RPMI8226 (cell line): ENCODE data around the gene RNF212B.

Experiments used
- DNase-seq: peaks from one replicate; pipeline ENCODE4 v3.0.0-alpha.2; 2015

Gene RNF212B

DNA sequence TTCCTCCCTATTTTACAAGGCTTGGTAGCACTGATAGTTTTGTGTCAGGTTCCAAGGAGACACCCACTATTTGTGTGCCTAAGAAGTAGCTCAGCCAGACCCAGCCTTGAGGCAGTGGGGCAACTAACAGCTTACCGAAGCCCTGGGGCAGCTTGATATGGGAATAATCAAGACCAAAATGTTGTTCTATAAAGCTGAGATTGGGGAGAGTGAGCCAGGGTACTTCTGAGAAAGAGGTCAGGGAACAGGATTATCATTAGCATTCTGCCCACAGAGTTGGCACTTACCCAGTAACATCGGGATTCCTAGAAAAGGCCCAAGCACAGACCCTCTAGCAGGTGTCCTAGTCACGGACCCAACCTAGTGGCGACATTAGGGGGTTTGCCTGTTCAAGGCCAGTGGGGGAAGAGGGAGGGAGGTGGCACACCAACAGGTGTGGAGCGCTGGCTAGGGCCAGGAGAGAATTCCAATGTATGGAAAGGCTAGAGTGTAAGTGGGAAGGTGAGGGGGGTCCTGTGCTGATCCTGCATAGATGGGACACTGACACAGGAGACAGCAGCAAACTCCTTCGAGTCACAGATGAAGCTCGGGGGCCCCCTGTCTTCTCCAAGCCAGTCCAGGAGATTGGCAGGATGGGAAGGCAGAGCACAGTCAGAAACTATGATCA, 60.0 kb downstream of the RNF212B start:
- no peak for DNase-seq

DNA sequence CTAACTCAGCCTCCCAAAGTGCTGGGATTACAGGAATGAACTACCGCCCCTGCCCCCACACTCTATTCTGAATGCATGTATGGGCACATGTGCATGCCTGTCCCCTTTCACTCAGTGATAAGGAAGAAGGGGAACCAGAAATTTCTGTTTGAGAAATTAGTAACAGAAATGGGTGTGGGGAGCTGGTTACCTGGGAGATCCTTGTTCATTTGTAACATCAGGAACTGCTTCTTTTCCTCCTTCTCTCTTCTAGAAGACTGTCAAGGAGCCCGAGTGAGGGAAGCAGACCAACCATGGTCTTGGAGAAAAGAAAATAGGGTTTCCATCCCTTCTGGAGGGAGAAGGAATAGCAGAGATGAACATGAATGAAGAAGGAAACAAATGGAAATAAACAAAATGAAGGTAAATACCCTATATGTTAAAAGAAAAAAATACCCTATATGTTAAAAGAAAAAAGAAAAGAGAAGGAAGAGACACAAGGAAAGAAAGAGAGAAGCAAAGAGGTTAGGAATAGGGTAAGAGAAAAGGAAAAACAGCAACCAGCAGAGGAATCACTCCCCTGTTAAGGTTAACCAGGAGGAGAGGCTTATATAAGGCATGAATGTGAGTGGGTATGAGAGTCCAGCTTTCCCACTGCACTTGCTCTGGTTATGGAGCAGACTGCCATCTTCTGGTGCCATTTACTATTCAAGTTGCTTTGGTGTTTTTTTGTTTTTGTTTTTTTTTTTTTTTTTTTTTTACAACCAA, 61.6 kb downstream of the RNF212B start:
- peak; percentile 29 for DNase-seq

DNA sequence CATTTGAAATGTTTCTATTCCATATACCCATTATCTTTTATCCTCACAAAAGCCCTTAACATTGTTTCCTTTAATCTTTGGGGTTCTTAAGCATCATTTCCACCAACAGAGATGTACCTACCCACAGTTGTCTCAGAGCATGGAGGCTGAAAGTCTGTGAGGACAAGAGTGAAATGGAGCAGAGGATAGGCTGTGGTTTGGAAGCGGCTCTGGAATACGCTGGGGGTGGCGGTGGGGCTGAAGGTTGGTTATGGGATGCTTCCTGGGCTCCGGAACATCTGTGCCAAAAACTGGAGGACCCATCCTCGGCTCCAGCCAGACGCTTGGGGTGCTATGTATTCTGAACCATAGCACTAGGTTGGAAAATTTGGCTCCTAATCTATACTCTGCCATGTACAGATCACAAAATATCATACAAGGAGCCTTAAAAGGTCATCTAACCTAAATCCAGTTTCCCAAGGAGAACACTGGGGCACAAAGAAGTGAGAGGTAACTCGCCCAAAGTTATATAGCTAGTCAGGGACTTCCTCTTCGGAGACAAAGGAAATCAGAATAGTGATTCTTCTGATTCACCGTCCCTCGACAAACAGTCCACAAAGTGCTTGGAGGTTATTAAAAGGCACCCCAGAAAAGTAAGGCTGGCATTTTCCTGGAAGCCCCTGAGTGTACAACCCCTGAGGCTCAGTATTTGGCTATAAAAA, 62.4 kb downstream of the RNF212B start:
- DNase-seq: no peak

DNA sequence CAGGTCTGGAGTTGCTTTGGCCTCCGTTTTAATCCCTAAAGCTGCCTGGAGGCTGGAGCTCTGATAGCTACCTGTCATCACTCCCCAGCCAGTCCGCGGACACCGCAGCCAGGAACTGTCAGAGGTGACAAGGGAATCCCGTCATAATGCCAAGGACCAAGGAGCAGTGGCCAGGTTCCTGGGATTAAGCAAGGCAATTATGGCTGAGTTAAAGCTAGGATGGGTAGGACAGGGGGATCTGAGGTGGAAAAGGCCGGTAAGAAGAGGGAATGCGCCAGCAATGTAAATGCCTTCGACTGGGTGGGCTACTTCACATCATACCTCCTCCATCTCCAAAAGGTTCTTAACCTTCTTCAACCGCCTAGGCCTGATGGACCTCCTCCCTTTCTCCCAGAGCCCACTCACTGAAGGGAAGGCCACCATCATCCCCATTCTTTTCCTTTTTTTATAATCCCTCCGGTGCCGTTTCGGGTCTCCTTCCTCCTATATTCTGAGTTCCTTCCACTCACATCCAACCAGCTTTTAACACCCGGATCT, 63.0 kb downstream of the RNF212B start:
- DNase-seq: peak; percentile 8

DNA sequence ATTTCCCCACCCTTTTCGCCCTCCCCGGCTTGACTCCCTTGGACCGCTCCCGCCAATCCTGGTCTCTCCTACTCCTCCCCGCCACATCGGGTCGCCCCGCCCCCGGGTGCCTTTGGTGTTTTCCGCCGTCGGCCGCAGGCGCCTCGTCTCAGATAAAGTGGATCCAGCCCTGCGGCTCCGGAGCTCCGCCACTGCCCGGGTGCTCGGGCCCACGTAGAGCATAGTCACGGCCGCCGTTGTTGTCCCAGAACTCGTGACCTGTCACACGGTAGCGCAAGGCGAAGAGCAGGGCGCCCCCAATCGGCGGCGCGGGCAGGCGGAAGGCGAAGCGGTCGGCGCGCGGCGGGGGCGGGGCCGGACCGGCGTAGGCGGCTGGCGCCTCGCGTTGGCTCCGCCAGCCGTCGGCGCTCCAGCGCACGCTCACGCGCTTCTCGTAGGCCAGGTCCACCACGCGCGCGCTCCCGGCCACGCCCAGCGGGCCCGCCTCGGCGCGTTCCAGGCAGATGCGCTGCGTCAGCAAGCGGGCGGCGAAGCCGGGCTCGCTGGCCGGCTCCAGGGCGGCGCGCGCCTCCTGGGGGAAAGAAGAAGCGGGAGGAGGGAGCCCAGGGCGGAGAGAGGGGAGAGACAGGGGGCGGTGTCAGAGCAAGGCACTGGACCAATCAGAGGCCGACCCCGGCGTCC, 63.7 kb downstream of the RNF212B start:
- peak; percentile 97 for DNase-seq

DNA sequence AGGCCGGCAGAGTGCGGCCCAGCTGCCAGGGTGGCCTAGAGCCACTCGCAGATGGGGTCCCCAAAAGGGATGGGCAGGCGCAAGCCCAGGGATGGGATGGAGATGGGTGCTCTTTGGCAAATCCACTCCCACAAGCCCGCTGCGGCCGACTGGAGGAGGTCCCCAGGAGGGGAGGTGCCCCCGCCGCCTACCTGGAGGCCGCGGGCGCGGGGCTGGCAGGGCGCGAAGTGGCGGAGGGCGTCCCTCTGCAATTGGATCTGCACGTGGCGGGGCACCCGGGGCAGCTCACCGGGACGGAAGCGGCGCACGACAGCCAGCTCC, 64.2 kb downstream of the RNF212B start:
- DNase-seq: no peak

DNA sequence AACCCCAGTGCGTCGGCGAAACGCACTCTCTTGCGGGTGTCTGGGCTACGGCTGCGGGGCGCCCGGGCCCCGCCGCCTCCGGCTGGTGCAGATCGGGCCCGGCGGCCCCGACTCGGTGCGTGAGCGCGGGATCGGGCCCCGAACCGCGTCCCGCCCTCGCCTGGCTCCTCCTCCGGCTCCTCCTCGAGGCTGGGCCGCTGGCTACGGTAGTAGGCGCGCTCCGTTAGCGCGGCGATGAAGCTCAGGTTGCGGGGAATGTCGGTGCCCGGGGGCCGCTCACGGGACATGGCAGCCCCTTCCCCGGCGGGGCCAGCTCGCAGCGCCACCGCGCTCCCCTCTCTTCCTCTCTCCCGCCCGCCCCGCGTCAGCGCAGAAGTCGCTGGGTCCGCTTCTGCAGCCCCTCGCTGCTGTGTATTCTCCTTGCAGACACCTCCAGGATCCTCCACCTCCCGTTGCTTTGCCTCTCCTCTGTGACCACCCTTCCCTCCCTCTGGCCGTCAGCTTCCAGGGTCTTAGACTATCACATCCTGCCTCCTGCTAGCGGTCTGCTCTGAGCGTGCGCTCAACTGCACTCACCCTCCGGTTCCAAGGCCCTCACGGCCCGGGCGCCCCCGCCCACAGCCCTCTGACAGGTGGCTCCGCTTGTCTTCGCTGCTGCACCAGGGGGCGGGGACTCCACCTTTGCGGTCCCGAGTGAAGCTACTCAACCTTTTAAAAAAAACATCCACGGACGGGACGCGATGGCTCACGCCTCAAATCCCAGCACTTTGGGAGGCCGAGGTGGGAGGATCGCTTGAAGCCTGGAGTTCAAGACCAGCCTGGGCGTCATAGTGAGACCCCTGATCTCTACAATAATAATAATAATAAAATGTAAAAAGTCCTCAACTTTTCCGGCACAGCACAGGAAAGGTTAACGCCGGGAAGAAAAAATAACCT, 64.8 kb downstream of the RNF212B start, which contains the start of gene PPP1R3E:
PPP1R3E (minus strand) TSS at position 570 of the 936 bp plus-strand sequence; CDS start at position 287, 283 bp downstream.
- peak; percentile 88 for DNase-seq

DNA sequence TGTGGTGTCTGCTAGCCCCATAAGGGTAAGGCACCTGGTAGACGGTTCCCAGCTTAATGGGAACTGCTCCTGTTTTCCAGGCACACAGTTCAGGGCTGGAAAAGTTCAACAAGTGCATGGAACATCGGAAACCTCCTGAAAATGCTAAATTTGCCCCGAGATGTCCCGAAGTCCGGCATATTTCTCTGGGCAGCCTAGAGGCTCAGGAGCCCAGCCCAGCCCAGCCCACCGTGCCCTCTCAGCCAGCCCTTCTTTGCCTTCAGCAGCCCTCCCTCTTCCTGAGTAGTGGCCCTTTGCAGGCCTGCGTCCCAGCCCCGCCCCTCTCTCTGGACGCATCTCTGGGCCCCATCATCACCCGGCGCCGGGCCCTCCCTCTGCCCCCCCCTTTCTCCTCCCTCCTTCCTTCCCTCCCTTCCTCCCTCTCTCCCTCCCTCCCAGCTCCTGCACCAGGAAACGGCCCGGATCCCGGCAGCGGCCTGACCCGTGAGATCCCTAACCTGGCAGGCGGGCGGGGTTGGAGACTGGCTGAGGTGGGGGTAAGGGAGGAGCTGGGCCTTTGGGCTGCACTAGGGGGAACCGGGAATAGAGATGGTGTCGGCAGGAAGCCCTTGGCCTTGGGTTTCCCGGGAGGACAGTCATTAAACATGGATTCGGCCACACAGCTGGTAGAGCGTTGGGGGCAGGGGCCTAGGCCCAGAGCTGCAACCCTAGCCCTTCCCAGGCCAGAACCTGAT, 68.8 kb downstream of the RNF212B start, which contains the start of gene BCL2L2:
BCL2L2 (plus strand) TSS at position 422 of the 734 bp plus-strand sequence. CDS start 935 bp downstream, outside the sequence.
- DNase-seq: peak; percentile 67

DNA sequence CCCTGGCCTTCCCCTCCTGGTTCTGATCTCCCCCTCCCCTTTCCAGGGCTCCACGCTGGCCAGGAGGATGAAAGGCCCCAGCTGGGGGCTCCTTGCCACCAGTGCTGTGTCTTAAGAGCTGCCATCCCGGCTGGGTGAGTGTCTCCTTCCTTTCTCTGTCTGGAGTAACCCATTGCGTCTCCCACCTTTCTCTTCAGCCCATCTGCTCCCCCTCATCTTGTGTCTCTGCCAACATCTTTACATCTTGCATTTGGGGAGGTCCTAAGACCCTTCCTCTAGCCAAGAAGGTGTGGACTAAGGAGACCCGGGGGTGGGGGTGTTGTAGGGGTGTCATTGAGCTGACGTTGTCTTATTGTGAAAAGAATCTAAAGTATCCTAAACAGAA, 69.4 kb downstream of the RNF212B start:
- DNase-seq: no peak

DNA sequence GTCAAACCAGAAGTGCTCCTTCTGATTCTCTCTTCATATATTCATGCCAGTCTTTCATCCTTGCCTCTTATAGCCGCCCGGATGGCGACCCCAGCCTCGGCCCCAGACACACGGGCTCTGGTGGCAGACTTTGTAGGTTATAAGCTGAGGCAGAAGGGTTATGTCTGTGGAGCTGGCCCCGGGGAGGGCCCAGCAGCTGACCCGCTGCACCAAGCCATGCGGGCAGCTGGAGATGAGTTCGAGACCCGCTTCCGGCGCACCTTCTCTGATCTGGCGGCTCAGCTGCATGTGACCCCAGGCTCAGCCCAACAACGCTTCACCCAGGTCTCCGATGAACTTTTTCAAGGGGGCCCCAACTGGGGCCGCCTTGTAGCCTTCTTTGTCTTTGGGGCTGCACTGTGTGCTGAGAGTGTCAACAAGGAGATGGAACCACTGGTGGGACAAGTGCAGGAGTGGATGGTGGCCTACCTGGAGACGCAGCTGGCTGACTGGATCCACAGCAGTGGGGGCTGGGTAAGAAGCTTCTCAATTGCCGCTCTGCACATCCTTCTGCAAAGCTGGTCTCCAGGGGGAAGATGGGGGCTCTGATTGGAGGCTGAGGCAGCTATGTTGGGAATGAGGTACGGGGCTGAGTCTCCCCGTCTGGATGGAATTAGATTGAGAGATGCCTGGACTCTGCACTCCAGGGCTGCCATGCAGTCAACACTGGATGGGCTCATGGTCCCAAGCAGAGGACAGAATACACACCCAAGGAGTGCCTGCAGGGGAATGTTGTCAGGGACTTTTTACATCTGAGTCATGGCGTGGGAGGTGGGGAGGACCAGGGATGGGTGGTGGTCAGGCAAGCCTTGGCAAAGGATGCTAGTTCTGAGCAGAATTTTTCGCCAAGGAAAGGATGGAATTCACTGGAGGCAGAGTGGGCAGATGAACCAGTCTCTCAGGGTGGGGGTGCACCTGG, 70.2 kb downstream of the RNF212B start:
- DNase-seq: no peak

DNA sequence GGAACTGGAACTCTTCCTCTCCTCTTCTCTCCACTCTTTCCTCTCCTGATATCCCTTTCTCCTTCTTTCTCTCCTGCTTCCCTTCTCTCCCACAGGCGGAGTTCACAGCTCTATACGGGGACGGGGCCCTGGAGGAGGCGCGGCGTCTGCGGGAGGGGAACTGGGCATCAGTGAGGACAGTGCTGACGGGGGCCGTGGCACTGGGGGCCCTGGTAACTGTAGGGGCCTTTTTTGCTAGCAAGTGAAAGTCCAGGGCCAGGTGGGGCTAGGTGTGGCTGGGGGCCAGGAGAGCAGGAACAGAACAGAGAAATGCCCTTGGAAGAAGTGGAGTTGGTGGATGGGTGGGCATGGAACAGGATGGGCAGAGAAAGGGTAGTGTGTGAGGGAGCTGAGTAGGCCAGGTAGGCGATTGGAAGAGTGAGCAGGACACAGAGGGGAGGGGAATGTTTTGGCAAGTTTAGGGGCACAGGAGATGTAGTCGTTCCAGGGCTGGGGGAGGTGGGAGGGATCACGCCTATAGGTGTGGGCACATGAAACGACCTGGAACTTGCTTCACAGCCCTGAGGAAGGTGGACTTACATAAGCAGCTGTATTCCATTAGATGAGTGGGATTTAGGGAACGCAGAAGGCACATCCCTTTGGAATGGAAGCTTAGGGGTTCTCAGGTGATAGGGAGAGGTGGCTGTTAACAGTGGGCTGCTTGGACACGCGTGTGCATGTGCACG, 71.1 kb downstream of the RNF212B start:
- DNase-seq: no peak

DNA sequence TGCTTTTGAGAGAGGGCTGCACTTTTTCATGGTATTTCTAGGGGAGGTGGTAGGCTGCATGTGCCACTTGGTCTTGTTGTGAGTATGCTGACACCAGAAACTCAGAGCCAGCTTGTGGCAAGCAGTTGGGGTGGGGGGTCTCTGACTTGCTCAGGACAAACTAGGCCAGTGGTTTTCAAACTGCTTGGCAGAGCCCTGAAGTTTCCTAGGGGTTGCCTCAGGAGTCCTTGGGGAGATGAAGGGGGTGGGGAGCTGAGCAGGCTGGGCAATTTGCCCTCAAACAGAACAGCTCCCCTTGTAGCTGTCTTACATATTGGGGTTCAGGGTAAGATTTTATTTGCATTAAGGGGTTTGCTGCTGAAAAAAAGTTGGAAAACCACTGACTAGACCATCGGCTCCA, 72.8 kb downstream of the RNF212B start:
- no peak for DNase-seq

DNA sequence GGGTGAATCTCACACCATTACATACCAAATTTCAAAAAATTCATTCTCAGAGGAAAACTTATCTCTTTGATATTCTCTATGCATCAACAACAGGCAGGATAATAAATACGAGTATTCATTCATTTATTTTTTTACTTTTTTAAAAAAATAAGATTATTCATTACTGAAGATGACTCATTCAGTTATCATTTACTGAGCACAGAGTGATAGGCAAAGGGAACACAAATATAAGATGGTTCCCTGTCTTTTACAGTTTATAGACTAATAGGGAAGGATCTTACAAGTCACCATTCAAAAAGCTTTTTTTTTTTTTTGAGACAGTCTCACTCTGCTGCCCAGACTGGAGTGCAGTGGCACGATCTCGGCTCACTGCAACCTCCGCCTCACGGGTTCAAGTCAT, 78.6 kb downstream of the RNF212B start:
- DNase-seq: no peak

DNA sequence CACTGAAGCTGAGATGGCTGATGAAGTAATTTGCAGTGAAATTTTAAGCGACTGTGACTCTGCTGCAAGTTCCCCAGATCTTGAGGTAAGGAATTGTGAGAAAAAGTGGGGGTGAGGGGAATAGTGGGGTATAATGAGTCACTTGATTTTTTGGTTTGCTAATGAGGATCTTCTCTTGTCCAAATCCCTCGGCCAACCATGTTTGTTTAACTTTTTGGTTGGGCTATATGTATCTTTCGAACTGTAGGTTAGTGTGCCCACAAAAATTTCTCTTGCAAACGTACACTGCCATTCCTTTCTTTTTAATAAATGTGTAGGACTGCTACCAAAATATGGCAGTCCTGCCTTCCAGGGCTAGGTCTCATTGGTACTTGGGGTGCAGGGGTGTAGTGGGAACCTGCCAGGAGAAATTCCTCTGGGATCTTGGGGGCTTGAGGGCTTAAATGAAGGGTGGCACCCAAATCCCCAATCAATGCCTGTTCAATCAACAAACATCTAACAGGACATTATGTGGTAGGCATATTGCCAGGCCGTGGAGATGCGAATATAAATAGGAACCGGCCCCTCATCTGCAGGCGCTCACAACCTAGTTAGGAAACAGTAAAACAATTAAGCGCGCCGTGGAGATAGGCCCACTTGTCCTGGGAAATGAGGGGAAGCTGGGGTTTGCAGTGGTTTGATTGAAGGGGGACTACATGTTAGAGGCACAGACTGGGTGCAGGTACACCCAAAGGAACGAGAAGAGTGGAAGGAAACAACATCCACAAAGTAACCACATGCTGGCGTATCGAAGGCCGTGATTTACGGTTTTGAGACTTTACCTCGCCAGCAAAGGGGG, 82.2 kb downstream of the RNF212B start:
- no peak for DNase-seq

DNA sequence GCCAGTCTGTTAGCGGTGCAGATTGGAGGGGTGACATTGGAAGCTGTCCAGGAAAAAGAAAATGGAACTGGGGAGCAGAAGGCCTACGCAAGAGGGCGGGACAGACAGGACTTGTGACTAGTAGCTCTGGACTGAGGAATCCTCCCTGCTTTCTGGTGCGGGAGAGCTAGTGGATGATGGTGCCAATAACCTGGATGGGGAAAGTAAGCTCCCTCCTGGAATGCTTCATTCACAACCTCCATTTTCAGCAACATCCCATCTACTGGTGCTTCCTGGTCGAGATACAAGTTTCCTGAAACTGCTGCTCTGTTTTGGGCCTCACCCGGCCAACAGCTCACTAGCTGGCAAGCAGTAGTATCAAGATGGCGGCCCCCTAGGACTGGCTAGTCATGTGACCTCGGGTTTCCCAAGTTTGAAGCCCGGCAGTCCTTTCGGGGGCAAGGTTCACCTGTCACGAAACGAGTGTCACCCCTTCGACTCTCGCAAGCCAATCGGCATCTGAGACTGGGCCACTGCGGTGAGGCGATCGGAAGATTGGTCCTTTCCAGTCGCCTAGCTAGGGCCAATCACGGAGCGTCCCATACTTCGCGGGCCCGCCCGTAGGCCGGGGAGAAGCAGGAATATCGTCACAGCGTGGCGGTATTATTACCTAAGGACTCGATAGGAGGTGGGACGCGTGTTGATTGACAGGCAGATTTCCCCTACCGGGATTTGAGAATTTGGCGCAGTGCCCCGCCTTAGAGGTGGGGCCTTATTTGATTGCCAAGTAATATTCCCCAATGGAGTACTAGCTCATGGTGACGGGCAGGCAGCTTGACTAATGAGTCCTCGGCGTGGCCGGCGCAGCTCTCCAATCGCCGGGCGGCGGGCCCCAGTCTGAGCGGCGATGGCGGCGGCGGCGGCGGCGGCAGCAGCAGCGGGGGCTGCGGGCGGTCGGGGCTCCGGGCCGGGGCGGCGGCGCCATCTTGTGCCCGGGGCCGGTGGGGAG, 83.1 kb downstream of the RNF212B start, which contains the start of gene PABPN1:
PABPN1 (plus strand) TSS at position 874 of the 988 bp plus-strand sequence; CDS start at position 887, 13 bp downstream.
- DNase-seq: peak; percentile 97
